Measurements from ENCODE around the gene PPP2R5A. TPM values are rescaled to one million over a fixed set of nuclear protein-coding genes. Genes with fewer than 3 reads are reported as not detected.

Gene PPP2R5A
- total RNA-seq, 1 experiment from 2014 or later, result 45.2 TPM

GRCh38 chr1:212242985-212243308, 42.3 kb upstream of the PPP2R5A start:
- peaks cover 17% of the 10 kb centered on the region for H3K4me1 Mint-ChIP-seq (ENCODE audit: low read depth, unreplicated experiment)
- no peak for TF ChIP-seq CTCF (IDR thresholded peaks at IDR 0.05; ENCODE audit: unreplicated experiment)
- DNase-seq, result no peak
- peaks cover 7% of the 10 kb centered on the region for H3K36me3 Mint-ChIP-seq (ENCODE audit: insufficient read depth, unreplicated experiment)
- H3K27ac Mint-ChIP-seq (ENCODE audit: unreplicated experiment), result no peak overlapping the region
- intact Hi-C loops (cut with micrococcal nuclease; ENCODE audit: unreplicated experiment), result no loop called here
- CTCF ChIA-PET, result interaction anchor here (1.4 kb wide), 1 partner anchor 18 kb away, joined by 3 read pairs; no protein-coding TSS in a partner anchor
- no TSS peak for BruUV-seq (replicated peaks)
- H3K9me3 Mint-ChIP-seq (ENCODE audit: low read depth, unreplicated experiment), result no peaks in the 10 kb centered on the region
- H3K4me3 Mint-ChIP-seq (ENCODE audit: low read depth, unreplicated experiment), result no peak overlapping the region
- no peaks in the 10 kb centered on the region for H3K27me3 Mint-ChIP-seq (ENCODE audit: unreplicated experiment)

GRCh38 chr1:212244441-212244840, 40.8 kb upstream of the PPP2R5A start:
- CTCF ChIA-PET, result interaction anchor here (0.7 kb wide), 1 partner anchor 74 kb away, joined by 3 read pairs; no protein-coding TSS in a partner anchor
- Mint-ChIP-seq H3K4me1 (ENCODE audit: low read depth, unreplicated experiment) (peaks cover 2% of the 10 kb centered on the region), H3K4me3 (ENCODE audit: low read depth, unreplicated experiment) (no peak overlapping the region), H3K9me3 (ENCODE audit: low read depth, unreplicated experiment) (no peaks in the 10 kb centered on the region), H3K27me3 (ENCODE audit: unreplicated experiment) (no peaks in the 10 kb centered on the region), H3K36me3 (ENCODE audit: insufficient read depth, unreplicated experiment) (no peaks in the 10 kb centered on the region), H3K27ac (ENCODE audit: unreplicated experiment) (no peak overlapping the region)
- DNase-seq, result no peak
- no TSS peak for BruUV-seq (replicated peaks)
- TF ChIP-seq CTCF (IDR thresholded peaks at IDR 0.05; ENCODE audit: unreplicated experiment), result no peak
- intact Hi-C loops (cut with micrococcal nuclease; ENCODE audit: unreplicated experiment), result no loop called here

GRCh38 chr1:212247179-212247721, 38.0 kb upstream of the PPP2R5A start:
- Mint-ChIP-seq H3K4me1 (ENCODE audit: low read depth, unreplicated experiment) (no peaks in the 10 kb centered on the region), H3K4me3 (ENCODE audit: low read depth, unreplicated experiment) (no peak overlapping the region), H3K27ac (ENCODE audit: unreplicated experiment) (no peak overlapping the region), H3K9me3 (ENCODE audit: low read depth, unreplicated experiment) (no peaks in the 10 kb centered on the region), H3K36me3 (ENCODE audit: insufficient read depth, unreplicated experiment) (no peaks in the 10 kb centered on the region), H3K27me3 (ENCODE audit: unreplicated experiment) (peaks cover 13% of the 10 kb centered on the region)
- no TSS peak for BruUV-seq (replicated peaks)
- CTCF ChIA-PET, result no interaction called here
- intact Hi-C loops (cut with micrococcal nuclease; ENCODE audit: unreplicated experiment), result no loop called here
- TF ChIP-seq CTCF (IDR thresholded peaks at IDR 0.05; ENCODE audit: unreplicated experiment), result no peak
- no peak for DNase-seq

DNA sequence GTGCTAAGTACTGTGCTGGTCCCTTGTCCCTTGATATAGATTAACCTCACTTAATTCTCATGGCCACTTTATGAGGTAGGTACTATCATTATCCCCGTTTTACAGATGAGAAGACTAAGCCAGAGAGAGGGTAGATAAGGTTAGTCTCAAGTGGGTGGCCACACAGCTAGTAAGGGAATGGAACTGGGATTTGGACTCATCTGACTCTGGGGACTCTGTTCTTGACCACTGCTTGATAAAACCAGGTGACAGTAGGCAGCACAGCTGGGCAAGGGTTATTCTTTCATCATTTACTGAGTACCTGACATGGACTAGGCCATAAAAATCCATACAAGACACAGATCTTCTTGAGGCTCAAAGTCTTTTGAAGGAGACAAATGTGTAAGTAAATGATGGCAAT, 37.2 kb upstream of the PPP2R5A start:
- H3K4me3 Mint-ChIP-seq (ENCODE audit: low read depth, unreplicated experiment), result no peak overlapping the region
- peaks cover 13% of the 10 kb centered on the region for H3K27me3 Mint-ChIP-seq (ENCODE audit: unreplicated experiment)
- no peaks in the 10 kb centered on the region for H3K4me1 Mint-ChIP-seq (ENCODE audit: low read depth, unreplicated experiment)
- no peak for DNase-seq
- no TSS peak for BruUV-seq (replicated peaks)
- H3K36me3 Mint-ChIP-seq (ENCODE audit: insufficient read depth, unreplicated experiment), result no peaks in the 10 kb centered on the region
- intact Hi-C loops (cut with micrococcal nuclease; ENCODE audit: unreplicated experiment), result no loop called here
- TF ChIP-seq CTCF (IDR thresholded peaks at IDR 0.05; ENCODE audit: unreplicated experiment), result no peak
- CTCF ChIA-PET, result no interaction called here
- no peak overlapping the region for H3K27ac Mint-ChIP-seq (ENCODE audit: unreplicated experiment)
- H3K9me3 Mint-ChIP-seq (ENCODE audit: low read depth, unreplicated experiment), result no peaks in the 10 kb centered on the region

Data from Calu3 (cell line).